Suprapubic skin (tissue), 4 donors: Measurements from ENCODE around the gene LDLRAD4. TPM values are rescaled to one million over a fixed set of nuclear protein-coding genes. Genes with fewer than 3 reads are reported as not detected.

Source experiments
- DNase-seq, 2 donors: peaks; one replicate each; pipeline ENCODE4 v3.0.0-alpha.2; 2019; ENCODE audit warnings: low spot score in 2 of 2
- H3K27ac ChIP-seq: fragments of 200-600 bp; sonication (generic); one replicate; pipeline ENCODE4 v1.5.1; 2019
- H3K27me3 ChIP-seq: fragments of 200-600 bp; sonication (generic); one replicate; pipeline ENCODE4 v1.5.1; 2019
- H3K36me3 ChIP-seq: fragments of 200-600 bp; sonication (generic); one replicate; pipeline ENCODE4 v1.5.1; 2019
- H3K4me1 ChIP-seq: fragments of 200-600 bp; sonication (generic); one replicate; pipeline ENCODE4 v1.5.1; 2019
- H3K4me3 ChIP-seq: fragments of 200-600 bp; sonication (generic); one replicate; pipeline ENCODE4 v1.5.1; 2019; ENCODE audit warnings: mild to moderate bottlenecking
- H3K9me3 ChIP-seq: fragments of 200-600 bp; sonication (generic); one replicate; pipeline ENCODE4 v1.5.1; 2019
- CTCF ChIP-seq, 2 donors: fragments of 200-600 bp in 1 of 2; fragments of 450-650 bp in 1 of 2; sonication (generic) in 1 of 2; IDR thresholded peaks; one replicate each; pipeline ENCODE4 v1.5.1; 2016 to 2019; ENCODE audit warnings: antibody characterized with exemption in 2 of 2, mild to moderate bottlenecking in 1 of 2, moderate library complexity in 1 of 2
- EP300 ChIP-seq: sonication (generic); formaldehyde crosslinking; IDR thresholded peaks from one replicate; pipeline ENCODE4 v1.6.1; 2017; ENCODE audit warnings: antibody characterized with exemption
- POLR2A ChIP-seq, 2 donors: fragments of 450-650 bp; IDR thresholded peaks; one replicate each; pipeline ENCODE4 v1.6.1; 2017; ENCODE audit warnings: antibody characterized with exemption in 2 of 2, mild to moderate bottlenecking in 2 of 2, moderate library complexity in 2 of 2
- POLR2AphosphoS5 ChIP-seq, 3 donors: sonication (generic); formaldehyde crosslinking; IDR thresholded peaks; one replicate each; pipeline ENCODE4 v1.6.1; 2017; ENCODE audit warnings: antibody characterized with exemption in 3 of 3
- WGBS: methylation state at CpG from one replicate; pipeline ENCODE4 v1.1.5; 2018; 5-methylcytosine and 5-hydroxymethylcytosine counted together
- total RNA-seq, 4 donors: library from RNA; depleted of rRNA; stranded (reverse); fragments of >200 nt; gene quantifications; one replicate each; pipeline ENCODE4 v1.1.0, GENCODE V29; 2016

Gene LDLRAD4
- total RNA-seq, 4 donors from 2014 or later = 10.1 to 31.6 (median 15.1) TPM

GRCh38 chr18:13446610-13447461 lies 228.3 kb downstream of the LDLRAD4 start:
- WGBS = 49% methylated on average over 16 of the region's 22 CpGs
- no peaks in the 10 kb centered on the region for H3K27me3 ChIP-seq
- peak overlapping the region; percentile 10 for H3K4me3 ChIP-seq
- DNase-seq = peak in 1 of 2 donors; percentile 18
- no peaks in the 10 kb centered on the region for H3K36me3 ChIP-seq
- no peak for TF ChIP-seq POLR2AphosphoS5 (IDR thresholded peaks at IDR 0.05)
- no peak for TF ChIP-seq CTCF (IDR thresholded peaks at IDR 0.05)
- TF ChIP-seq POLR2A (IDR thresholded peaks at IDR 0.05) = no peak
- no peak for TF ChIP-seq EP300
- no peak overlapping the region for H3K27ac ChIP-seq
- peaks cover 12% of the 10 kb centered on the region for H3K4me1 ChIP-seq
- no peaks in the 10 kb centered on the region for H3K9me3 ChIP-seq

DNA sequence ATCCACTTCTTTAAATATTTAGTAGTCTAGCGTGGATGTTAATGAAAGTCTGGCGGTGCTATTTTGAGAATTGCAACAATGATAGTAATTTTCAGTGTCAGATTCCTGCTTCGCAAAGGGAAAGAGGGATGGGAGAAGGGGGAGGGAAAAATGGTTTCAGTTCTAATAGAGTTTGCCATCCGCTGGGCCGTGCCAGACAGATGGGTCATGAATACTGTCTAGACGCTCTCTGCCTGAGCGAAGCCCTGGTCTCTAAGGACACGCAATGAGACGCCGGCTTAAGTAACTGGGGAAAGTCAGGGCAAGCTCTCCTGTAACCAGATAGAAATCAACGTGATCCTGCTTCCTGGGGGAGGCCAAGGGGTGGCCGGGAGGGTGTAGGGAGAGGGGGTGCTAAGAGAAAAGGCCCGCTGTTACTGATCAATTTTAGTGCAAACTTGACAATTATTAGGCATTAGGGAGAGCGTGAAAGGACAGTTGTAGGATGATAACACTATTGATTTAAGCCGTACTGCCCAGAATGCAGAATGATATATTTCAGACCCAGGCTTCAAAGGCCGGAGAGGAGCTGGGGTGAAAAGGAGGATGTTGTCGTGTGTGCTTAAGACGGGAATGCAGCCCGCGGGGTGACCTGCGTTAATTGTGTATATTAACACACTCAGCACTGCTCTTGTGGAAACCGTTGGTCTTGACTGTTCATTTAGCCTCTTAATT lies 229.2 kb downstream of the LDLRAD4 start:
- DNase-seq = peak in 1 of 2 donors; percentile 50
- Histone ChIP-seq H3K27me3 (no peaks in the 10 kb centered on the region), H3K36me3 (no peaks in the 10 kb centered on the region), H3K27ac (no peak overlapping the region), H3K9me3 (no peaks in the 10 kb centered on the region), H3K4me1 (peaks cover 21% of the 10 kb centered on the region), H3K4me3 (peak overlapping the region; percentile 10)
- no peak for TF ChIP-seq POLR2A (IDR thresholded peaks at IDR 0.05)
- WGBS = 49% methylated on average over 22 of the region's 22 CpGs

DNA sequence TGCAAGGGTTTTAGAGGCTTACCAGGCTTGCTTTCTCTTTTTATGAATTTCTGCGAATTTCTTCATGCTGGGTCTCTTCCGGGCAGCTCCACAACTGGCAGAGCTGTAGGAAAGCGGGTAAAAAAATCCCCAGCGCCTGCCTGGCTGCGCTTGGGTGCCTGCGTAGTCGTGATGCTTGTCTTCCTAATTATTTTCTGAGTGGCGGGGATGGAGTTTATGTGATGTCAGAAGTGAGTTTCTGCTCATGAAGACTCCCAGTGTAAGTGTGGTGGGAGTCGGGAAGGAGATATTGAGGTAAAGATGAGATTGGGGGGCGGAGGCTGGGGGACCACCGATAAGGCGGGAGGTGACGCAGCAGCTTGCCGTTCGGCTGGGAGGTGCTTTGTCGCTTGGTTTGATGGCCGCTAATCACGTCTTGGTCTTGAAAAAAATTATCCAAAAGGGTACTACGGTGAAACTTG lies 229.8 kb downstream of the LDLRAD4 start:
- DNase-seq = no peak

DNA sequence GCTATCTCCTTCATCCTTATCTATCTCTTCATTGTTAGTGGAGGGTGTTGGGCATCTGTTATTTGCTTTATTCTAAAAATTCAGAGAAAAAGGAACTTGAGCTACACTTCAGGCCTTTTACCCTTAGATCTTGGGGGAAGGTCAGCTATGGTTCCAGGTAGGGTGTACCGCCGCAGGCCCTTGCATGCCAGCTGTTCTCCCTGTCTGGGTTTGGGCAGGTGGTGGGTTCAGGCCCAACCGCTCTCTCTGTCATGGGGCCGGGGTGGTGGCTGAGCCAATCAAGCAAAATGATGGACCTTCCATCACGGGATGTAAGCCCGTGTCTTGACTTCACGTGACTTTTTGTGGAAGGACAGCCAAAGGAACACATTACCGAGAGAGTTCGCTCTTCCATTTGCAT lies 231.1 kb downstream of the LDLRAD4 start:
- Histone ChIP-seq H3K36me3 (no peaks in the 10 kb centered on the region), H3K4me3 (no peak overlapping the region), H3K4me1 (peaks cover 26% of the 10 kb centered on the region), H3K27ac (no peak overlapping the region), H3K9me3 (no peaks in the 10 kb centered on the region), H3K27me3 (no peaks in the 10 kb centered on the region)
- DNase-seq = peak in 1 of 2 donors; percentile 48
- TF ChIP-seq POLR2A (IDR thresholded peaks at IDR 0.05) (no peak), POLR2AphosphoS5 (IDR thresholded peaks at IDR 0.05) (no peak)
- 98% methylated on average over 9 of the region's 9 CpGs for WGBS

More for the DNA sequence above, 229.8 kb downstream of the LDLRAD4 start:
- 89% methylated on average over 19 of the region's 19 CpGs for WGBS
- Histone ChIP-seq H3K4me3 (no peak overlapping the region), H3K9me3 (no peaks in the 10 kb centered on the region), H3K27ac (no peak overlapping the region), H3K27me3 (no peaks in the 10 kb centered on the region), H3K4me1 (peaks cover 26% of the 10 kb centered on the region), H3K36me3 (no peaks in the 10 kb centered on the region)
- TF ChIP-seq CTCF (IDR thresholded peaks at IDR 0.05) = no peak
- no peak for TF ChIP-seq POLR2A (IDR thresholded peaks at IDR 0.05)
- TF ChIP-seq POLR2AphosphoS5 (IDR thresholded peaks at IDR 0.05) = no peak
- no peak for TF ChIP-seq EP300

GRCh38 chr18:13450289-13451212 lies 232.0 kb downstream of the LDLRAD4 start:
- WGBS = 79% methylated on average over 10 of the region's 10 CpGs
- Histone ChIP-seq H3K4me3 (no peak overlapping the region), H3K27ac (no peak overlapping the region), H3K4me1 (peaks cover 26% of the 10 kb centered on the region), H3K36me3 (no peaks in the 10 kb centered on the region), H3K27me3 (no peaks in the 10 kb centered on the region), H3K9me3 (no peaks in the 10 kb centered on the region)
- TF ChIP-seq CTCF (IDR thresholded peaks at IDR 0.05) (no peak), EP300 (no peak), POLR2AphosphoS5 (IDR thresholded peaks at IDR 0.05) (no peak), POLR2A (IDR thresholded peaks at IDR 0.05) (no peak)
- DNase-seq = peak in 1 of 2 donors; percentile 49
